RWPE2 (cell line): ENCODE results near the gene AKAP13.

Experiments
- ATAC-seq: fragments of 200-7000 bp; cut with Tn5 transposase; 3 replicates; pipeline ENCODE4 v1.9.1; 2021; ENCODE audit warnings: low read depth
- DNase-seq: peaks from one replicate; pipeline ENCODE4 v3.0.0-alpha.2; 2020; ENCODE audit warnings: low spot score
- H3K27ac ChIP-seq: fragments of 450-650 bp; 2 replicates; pipeline ENCODE4 v1.5.1; 2017; ENCODE audit warnings: mild to moderate bottlenecking; ENCODE audit not compliant: poor library complexity, severe bottlenecking
- H3K27me3 ChIP-seq: fragments of 250-450 bp; sonication (Bioruptor Pico); 2 replicates; pipeline ENCODE4 v1.5.1; 2021; ENCODE audit warnings: mild to moderate bottlenecking, moderate library complexity; ENCODE audit not compliant: insufficient read depth, poor library complexity, severe bottlenecking
- H3K36me3 ChIP-seq: fragments of 250-450 bp; sonication (Bioruptor Pico); 2 replicates; pipeline ENCODE4 v1.5.1; 2020; ENCODE audit warnings: low read depth, mild to moderate bottlenecking, moderate library complexity
- H3K4me1 ChIP-seq: fragments of 250-450 bp; sonication (Bioruptor Pico); 2 replicates; pipeline ENCODE4 v1.5.1; 2021; ENCODE audit warnings: mild to moderate bottlenecking, moderate library complexity; ENCODE audit not compliant: insufficient read depth, poor library complexity, severe bottlenecking
- H3K4me3 ChIP-seq: fragments of 250-450 bp; sonication (Bioruptor Pico); 2 replicates; pipeline ENCODE4 v1.5.1; 2021; ENCODE audit warnings: mild to moderate bottlenecking, moderate library complexity; ENCODE audit not compliant: severe bottlenecking
- H3K9me3 ChIP-seq: fragments of 250-450 bp; sonication (Bioruptor Pico); 2 replicates; pipeline ENCODE4 v1.5.1; 2021; ENCODE audit warnings: mild to moderate bottlenecking, moderate library complexity; ENCODE audit not compliant: severe bottlenecking
- TF ChIP-seq, protein P1 (sequence below): fragments of 450-650 bp; IDR thresholded peaks from one replicate; pipeline ENCODE4 v1.5.1; 2017; ENCODE audit warnings: mild to moderate bottlenecking, moderate library complexity; ENCODE audit not compliant: poor library complexity, severe bottlenecking

The AKAP13 gene

DNA sequence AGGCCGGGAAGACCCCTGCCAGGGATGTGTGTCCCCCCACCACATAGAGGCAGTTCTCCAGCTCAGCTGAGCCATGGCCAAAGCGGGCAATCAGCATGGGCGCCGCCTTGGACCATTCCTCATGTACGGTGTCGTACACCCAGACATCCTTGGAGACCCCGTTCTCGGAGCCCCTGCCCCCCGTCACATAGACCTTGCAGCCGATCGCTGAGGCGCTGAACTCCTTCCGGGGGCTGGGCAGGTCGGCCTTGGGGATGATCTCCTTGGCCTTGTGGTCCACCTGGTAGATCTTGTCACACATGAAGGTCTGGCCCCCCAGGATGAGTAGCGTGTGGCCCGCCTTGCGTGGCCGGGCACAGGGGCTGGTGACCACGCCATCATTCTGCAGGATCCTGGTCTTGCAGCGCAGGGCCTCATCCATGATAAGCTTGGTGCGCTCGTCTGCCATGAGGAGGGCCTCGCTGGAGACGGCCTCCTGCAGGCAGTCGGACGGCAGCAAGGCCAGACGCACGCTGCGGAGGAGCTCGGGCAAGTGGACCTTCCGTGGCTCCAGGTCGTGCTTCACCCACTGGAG, 388.3 kb downstream of the AKAP13 start:
- TF ChIP-seq, protein P1, sequence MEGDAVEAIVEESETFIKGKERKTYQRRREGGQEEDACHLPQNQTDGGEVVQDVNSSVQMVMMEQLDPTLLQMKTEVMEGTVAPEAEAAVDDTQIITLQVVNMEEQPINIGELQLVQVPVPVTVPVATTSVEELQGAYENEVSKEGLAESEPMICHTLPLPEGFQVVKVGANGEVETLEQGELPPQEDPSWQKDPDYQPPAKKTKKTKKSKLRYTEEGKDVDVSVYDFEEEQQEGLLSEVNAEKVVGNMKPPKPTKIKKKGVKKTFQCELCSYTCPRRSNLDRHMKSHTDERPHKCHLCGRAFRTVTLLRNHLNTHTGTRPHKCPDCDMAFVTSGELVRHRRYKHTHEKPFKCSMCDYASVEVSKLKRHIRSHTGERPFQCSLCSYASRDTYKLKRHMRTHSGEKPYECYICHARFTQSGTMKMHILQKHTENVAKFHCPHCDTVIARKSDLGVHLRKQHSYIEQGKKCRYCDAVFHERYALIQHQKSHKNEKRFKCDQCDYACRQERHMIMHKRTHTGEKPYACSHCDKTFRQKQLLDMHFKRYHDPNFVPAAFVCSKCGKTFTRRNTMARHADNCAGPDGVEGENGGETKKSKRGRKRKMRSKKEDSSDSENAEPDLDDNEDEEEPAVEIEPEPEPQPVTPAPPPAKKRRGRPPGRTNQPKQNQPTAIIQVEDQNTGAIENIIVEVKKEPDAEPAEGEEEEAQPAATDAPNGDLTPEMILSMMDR, result no peak
- Histone ChIP-seq H3K4me3 (no peak overlapping the region), H3K9me3 (no peaks in the 10 kb centered on the region), H3K27me3 (no peaks in the 10 kb centered on the region), H3K27ac (no peak overlapping the region), H3K4me1 (peaks cover 26% of the 10 kb centered on the region), H3K36me3 (no peaks in the 10 kb centered on the region)
- ATAC-seq (no peak), DNase-seq (no peak)

DNA sequence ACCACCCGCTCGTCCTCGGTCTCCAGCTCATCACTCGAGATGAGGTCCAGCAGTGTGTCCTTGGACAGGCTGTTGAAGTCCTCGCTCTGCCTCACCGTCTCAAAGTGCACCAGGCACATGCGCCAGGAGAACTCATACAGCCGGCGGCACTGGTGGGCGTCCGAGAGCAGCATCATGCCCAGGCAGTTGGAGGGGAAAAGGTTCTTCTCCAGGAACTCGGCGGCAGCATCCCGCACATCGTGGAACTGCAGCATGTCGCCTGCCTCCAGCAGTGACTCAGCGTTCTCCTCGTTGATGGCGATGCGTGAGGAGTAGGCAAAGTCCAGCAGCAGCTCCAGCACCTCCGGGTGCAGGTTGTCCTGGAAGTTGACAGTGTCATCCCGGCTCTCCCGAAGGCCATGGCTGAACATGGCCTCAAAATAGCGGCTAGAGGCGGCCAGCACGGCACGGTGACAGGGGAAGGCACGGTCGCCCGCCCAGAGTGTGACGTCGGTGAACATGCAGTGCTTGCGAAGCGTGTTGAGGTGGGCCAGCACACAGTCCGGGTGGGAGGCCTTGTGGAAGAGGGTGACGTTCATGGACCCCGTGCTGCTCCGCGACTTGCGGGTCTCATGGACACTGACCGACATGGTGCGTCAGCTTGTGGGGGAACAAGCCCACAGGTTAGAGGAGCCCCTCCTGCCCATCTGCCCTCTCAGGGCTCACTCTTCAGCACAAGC, 388.9 kb downstream of the AKAP13 start:
- Histone ChIP-seq H3K27ac (no peak overlapping the region), H3K27me3 (no peaks in the 10 kb centered on the region)

DNA sequence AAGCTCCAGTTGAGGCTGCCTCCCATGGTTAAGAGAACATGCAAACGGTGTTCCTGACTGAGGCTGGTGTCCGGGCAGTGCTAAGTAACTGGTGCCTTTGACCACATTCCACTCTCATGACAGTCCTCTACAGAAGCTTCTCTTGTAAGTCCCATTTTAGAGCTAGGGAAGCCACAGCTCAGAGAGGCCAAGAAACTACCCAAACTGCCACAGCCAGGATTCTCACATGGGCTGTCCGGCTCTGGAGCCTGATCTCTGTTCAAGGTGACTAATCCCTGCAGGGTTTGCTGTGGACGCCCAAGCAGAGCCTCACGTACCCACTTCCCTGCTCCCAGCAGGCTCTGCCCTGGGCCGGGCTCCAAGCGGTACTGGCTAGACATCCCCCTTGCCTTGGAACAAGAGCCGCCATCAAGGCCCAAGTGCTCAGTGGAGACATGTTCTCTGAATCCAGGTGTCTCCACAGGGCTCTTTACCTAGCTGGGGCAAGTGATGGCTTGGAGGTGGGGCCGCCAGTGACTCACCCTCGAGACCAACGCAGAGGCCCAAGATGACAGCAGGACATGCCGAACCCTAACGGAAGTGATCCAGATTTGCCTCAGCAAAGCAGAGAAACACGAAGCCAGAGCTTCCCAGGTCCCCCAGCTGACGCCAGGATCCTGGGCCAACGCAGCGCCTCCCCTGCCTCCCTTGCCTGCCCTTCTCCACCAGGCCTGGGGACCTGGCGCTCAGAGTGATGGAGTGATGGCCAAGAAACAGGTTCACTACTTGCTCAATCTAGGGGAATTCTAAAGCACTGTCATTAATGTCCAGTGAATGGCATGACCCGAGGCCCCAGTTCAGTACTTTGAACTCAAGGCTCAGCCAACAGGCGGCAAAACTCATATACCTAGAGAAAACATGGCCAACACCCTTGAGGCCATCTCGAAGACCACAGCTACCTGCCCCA, 390.0 kb downstream of the AKAP13 start:
- Histone ChIP-seq H3K4me1 (peaks cover 16% of the 10 kb centered on the region), H3K4me3 (no peak overlapping the region), H3K36me3 (no peaks in the 10 kb centered on the region), H3K27ac (no peak overlapping the region), H3K9me3 (no peaks in the 10 kb centered on the region), H3K27me3 (no peaks in the 10 kb centered on the region)
- ATAC-seq, result peak; percentile 15; the same call in 1 of the 3 replicates
- TF ChIP-seq, protein P1, result no peak
- no peak for DNase-seq

More for the DNA sequence above, 388.9 kb downstream of the AKAP13 start:
- Histone ChIP-seq H3K4me1 (peaks cover 19% of the 10 kb centered on the region), H3K9me3 (no peaks in the 10 kb centered on the region), H3K4me3 (no peak overlapping the region), H3K36me3 (no peaks in the 10 kb centered on the region)
- TF ChIP-seq, protein P1, result no peak
- DNase-seq (no peak), ATAC-seq (no peak)

DNA sequence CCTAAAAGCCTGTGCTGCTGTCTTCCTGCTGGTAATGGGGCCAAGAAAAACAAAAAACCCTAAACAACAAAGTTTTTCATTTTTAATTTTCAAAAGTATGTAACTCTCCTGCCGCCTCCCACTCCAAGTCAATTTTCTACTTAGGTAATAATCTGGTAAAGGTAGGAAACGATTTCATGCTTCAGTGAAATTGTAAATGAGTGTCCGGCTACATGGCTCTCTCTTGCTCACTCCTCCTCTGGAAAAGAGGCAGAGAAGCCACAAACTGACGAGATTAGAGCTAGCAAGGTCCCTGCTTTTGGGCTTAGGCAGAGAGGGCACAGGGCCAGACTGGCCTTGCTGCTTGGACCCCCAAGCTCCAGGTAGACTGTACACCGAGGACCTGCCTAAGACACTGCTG, 390.9 kb downstream of the AKAP13 start:
- H3K9me3 ChIP-seq, result no peaks in the 10 kb centered on the region
- H3K4me1 ChIP-seq, result peaks cover 16% of the 10 kb centered on the region
- no peak for DNase-seq
- H3K27me3 ChIP-seq, result no peaks in the 10 kb centered on the region
- no peak for ATAC-seq
- no peak overlapping the region for H3K27ac ChIP-seq
- H3K36me3 ChIP-seq, result no peaks in the 10 kb centered on the region
- H3K4me3 ChIP-seq, result no peak overlapping the region
- TF ChIP-seq, protein P1, result no peak
